HepG2 (cell line): ENCODE results near the gene SLC35B3.

Experiments
- CTCF ChIP-seq: sonication (generic); formaldehyde crosslinking; IDR thresholded peaks from 2 replicates; pipeline ENCODE4 v1.5.0; 2020; ENCODE audit warnings: mild to moderate bottlenecking, missing genetic modification reagents, moderate library complexity
- PPARG ChIP-seq: conservative IDR thresholded peaks from 2 replicates; pipeline ENCODE4 v1.6.1; 2016; ENCODE audit warnings: missing biosample characterization, missing genetic modification reagents

GRCh38 chr6:8435845-8436168, 462 bp upstream of the SLC35B3 start:
- TF ChIP-seq PPARG (CRISPR knock-in tag) (no peak), CTCF (CRISPR knock-in tag) (no peak)
